Head of caudate nucleus (tissue), 42 donors: Measurements from ENCODE around the gene DRGX.

Experiments
- DNase-seq, 42 donors: peaks; one replicate each; pipeline versions ENCODE4 v3.0.0 to v3.0.0-alpha.2; 2020 to 2021; ENCODE audit warnings: mixed read lengths in 7 of 42
- intact Hi-C: fragments of 100-400 bp; cut with DNase I; formaldehyde crosslinking; loops from one replicate; pipeline ENCODE4 v1.15.0; 2022

DRGX gene

DNA sequence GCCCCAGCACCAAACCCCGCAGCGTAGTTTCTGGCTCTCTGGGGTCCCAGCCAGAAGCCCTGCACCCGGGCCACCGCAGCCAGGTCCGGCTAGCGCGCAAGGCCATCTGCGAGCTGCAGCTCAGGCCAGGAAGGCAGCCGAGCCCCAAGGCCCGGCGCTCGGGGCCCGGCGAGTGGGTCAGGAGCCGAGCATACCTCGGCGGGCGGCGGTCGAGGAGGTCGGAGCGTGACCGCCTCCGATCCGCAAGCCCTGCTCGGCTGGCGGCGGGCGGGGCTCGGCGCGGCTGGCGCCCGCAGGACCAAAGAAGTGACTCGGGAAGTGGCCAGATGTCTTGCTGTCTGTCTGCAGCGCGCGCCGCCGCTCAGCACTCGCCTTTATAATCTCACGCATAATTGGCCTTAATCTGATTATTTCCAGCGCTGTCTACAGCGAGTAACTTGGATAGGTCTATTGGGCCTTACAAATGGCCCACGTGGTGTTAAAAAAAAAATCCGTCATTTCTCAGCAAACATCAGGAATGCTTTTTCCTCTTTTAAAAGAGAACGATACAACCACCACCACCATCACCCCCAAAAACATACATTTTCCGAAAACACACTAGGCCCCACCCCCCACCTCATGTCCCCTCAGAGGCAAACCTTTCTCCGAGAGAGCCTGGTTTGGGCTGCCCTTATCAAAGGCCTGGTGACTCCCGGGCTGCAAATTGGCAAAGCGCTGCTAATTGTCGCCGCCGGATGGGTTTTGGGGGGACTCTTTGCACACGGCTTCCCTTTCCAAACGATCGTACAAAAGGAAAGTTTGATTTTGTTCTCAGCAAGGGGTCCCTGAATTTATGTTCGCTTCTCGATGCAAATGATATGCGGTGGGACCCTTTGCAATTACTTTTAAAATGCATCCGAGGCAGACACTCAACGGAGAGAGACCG lies at the start of gene DRGX:
Gene DRGX, minus strand, starts transcription at position 349 of the 925 bp plus-strand sequence. CDS start 649 bp downstream, outside the sequence.
- intact Hi-C loops: no loop called here
- DNase-seq: peak in 2 of 42 donors; percentile 13 to 40

DNA sequence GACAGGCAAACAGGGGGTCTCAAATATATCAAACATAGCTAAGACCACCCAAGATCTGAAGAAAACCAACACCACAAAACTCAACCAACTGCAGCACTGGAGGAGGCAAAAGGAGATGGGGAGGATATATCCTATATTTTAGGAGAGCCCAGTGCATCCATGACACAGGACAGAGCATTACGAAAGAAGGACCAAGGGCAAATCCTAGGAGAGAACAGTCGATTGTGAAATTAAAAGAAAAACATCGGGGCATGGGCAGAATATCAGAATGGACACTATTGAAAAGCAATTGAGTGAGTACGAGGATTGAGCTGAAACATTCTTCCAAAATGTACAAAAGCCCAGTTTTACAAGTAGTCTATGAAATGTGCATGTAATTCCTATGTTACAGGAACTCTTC lies 48.5 kb upstream of the DRGX start:
- DNase-seq: no peak
- intact Hi-C loops: no loop called here

DNA sequence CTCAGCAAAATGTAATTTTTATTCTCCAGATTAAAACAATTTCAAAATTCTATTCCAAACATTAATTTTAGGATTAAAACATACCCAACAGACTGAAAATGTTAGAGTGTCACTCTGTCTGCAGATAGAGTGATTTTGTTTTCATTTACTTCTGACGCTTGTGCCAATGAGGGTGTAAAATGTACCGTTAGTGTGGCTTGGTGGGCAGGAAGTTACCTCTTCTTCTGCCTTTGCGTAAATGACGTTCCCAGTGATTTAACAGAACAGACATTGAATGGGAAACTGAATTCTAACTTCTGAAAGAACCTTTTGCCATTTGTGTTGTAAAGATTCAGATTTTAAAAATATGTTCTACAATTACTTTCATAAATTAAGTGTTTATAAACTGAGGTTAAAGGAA lies 47.0 kb upstream of the DRGX start:
- intact Hi-C loops: no loop called here
- no peak for DNase-seq

DNA sequence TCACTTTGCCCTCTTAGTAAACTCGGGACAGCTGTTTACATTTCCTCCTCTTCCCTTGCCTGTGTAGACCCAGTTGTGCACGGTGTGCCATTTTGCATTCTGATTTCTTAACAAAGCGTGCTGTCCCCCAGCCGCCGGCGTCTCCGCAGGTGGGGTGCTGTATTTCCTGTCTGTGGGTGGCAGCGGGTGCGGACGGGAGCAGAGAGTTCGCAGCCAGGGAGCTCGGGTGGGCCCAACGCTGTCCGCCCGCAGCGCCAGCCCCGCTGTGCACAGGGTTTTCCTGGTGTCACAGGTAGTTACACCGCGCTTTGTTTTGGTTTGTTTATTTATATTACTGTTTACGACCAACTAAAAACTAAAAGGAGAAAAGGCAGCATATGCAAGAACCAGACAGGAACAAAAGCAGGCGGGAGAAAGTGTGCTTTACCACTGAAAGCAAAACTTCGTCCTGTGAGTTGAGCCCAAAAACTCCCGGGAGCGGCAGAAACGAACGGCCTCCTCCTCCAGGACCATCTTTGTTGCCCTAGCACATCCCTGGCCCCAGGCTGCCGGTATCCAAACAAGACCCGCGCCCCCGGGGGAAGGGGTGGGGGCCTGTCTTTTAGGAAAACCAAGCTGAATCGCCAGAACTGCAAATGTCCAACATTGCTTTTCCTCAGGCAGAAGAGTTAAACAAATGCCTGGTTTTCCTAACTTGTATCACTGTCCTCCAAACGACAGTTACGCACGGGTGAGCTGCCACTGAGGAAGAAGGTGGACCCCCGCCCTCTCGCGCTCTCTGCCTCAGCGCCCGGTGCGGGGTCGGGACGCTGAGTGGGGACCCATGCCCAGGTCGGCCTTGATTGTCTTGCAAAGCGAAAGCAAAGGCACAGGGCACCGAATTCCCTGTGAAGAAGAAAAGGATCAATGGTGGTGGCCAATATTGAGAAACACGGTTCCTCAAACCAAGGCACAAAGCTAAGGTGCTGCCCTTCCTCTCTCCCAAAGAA lies 45.9 kb upstream of the DRGX start:
- intact Hi-C loops: no loop called here
- no peak for DNase-seq

DNA sequence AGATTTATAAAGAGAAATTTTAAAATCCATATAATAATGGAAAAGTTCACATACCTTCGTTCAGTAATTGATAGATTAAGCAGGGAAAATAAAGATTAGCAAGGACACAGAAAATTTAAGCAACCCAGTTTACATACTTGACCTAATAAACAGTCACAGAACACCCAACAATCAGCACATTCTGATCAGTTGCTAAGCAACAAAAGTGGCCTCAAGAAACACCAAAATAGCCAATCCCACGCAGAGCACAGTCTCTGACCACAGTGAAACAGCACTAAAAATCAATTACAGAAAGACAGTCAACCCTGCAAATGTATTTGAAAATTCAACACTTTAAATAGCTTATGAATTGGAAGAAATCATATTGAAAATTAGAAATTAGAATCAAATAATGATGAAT lies 39.3 kb upstream of the DRGX start:
- intact Hi-C loops: no loop called here
- DNase-seq: no peak

DNA sequence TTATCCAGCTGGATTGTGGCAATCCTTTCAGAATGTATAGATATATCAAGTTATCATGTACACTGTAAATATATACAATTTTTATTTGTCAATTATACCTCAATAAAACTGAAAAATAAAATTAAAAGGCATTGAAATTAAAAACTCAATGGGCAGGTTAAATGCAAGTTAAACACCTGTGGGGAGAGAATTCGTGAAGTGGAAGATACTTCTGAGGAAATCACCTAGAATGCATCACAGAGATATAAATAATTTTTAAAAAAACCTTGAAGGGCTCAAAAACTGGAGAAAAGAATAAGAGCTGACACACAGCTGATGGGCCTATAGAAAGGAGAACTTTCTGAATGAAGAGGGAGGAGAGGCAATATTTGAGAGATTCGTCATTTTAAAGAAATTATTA lies 37.2 kb upstream of the DRGX start:
- intact Hi-C loops: no loop called here
- DNase-seq: no peak

DNA sequence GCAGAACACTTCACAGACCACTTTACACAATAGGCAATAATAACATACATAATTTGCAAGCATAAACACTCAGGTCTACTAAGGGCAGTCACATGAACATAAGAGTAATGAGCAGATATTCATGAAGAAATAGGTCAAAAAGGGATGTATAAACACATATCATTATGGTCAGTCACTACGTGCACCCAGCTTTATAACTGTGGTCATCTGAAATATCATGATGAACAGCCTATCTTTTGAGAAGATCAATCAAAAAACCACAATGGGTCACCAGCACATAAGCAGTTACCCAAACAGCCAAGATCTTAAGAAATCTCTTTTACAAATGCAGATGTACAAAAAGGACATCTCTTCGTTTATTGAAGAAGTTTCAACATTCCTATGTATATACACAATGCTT lies 35.5 kb upstream of the DRGX start:
- intact Hi-C loops: no loop called here

DNA sequence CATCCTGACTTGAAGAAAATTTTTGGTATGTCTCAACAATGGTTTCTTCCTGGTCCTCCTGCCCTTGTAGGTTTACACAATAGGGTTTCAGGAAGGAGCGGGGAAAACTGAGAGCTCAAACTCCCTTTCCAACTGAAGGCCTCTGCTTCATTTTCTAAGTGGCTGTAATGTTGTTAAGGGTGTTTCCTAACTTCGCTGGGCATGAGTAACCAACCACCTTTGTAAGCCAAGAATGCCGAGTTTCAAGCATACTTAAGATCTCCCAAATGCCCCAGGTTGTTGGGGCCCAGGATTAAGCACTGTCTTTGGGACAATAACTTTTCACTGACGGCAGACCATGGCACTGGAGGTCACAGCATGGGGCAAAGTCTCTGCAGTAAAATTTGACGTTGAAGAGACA lies 33.6 kb upstream of the DRGX start:
- no peak for DNase-seq
- intact Hi-C loops: no loop called here

More for the DNA sequence above, 35.5 kb upstream of the DRGX start:
- DNase-seq: no peak

DNA sequence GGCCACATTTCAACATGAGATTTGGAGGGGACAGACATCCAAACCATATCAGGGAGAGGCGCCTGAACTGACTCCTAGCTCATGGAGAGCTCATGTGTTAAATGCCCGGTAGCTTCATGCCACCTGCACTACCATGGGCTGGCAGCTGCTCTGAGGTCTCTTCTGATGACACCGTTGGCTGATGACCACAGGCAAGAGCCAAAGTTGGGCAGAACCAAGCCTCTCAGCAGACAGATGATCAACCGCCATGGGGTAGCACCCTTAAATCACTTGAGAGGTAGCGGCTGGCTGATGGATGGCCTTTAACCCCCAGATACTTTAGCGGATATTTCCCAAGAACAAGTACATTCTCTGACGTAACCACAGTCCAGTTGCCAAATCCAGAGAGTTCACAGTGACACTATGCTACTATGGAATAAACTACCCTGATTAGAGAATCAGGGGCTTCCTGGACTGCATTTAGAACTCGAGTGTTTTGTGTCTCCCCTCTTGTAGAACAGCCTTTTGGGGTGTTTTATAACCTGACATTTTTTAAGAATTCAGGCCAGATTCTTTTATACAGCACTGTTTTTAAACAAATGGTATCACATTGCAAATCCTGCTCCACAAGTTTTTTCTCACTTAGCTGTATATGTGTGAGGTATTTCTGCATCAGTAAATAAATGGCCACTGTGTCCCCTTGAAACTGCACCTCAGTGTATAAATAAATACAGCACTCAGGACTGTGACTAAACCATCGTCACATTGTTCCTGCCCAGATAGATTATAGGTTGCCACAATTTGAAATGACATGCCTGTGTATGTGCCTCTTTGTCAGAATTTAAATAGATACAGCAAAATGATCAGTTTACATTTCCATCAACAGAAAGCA lies 30.8 kb upstream of the DRGX start:
- no peak for DNase-seq
- intact Hi-C loops: no loop called here

DNA sequence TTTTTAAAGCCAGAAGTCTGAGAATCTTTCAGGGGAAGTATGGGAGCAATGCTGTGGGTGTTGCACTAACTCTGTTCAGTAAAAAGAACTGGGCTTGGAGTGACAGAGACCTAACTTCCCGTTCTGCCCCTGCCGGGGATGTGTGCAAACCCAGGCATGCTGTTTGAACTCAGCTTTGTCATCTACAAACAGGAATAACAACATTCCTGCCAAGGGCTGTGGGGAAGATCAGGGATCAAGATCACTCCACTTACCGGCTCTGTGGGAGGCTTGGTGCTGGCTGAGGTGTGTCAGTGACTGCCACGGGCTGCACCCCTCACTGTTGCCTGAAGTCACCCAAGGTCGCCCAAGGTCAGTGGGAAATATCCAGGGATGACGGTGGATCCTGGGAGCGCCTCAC lies 23.1 kb upstream of the DRGX start:
- DNase-seq: peak in 1 of 42 donors; percentile 28
- intact Hi-C loops: no loop called here

DNA sequence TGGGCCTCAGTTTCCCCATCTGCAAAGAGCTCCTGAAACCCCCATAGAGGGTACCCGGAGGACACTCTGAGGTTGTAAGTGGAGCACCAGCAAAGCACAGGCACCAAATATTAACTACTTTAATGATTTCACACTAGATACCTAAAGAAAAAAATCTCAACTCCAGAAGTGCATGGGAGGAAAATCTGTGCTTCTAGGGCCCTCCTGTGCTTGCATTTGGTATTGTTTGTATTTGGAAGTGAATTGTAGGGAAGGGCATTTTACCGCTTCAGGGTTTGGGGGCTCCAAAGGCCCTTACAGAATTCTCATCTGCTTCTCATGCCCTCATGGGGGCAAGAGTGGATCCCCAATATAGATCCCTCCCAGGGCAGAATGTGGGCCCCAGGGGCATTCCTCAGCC lies 22.4 kb upstream of the DRGX start:
- intact Hi-C loops: no loop called here
- DNase-seq: peak in 1 of 42 donors; percentile 14

DNA sequence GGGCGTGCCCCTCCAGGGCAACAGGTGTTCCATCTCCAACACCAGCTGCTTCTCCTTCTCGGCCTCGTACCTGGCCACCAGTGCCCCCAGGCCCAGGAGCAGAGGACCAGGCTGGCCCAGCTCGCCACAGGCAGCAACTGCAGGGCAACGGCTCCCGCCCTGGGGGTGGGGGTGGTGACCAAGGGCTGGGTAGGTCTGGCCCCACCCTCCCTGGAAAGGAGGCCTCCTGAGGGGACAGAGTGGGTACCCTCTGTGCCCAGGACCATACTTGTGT lies 22.1 kb upstream of the DRGX start:
- intact Hi-C loops: no loop called here
- DNase-seq: peak in 2 of 42 donors; percentile 20 to 21

DNA sequence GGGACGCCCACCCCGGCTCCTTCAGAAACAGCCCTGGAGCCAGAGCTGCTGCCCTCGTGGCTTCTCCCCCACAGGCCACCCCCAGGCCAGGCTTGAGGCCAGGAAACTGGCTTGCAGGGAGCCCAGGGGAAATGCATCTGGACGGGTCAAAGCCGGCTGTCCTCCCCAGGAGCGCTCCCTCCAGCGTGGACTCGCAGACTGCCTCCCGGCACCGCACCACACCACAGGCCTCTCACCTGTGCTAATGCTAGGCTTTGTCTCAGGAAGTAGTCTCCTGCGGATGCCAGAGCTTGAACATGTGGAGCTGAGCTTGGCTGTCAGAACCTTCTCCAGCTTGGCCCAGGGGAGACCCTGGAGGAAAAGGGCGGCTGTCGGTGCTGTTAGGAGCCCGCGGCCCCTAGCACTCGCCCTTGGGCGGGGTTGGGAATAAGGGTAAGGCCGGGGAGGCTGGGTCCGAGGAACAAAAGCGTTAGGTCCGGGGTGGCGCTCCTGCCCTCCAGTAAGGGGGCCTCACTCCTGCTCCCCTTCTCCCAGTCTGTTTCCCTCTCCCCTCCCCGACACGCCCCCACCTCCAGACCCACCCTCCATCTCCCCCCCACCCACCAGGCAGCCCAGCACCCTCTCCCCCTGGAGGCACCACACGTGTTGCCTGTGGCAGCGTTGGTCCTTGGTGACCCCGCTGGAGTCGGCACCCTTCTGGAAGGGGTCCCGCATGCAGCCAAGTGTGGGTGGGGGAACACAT lies 21.6 kb upstream of the DRGX start:
- intact Hi-C loops: no loop called here
- peak in 2 of 42 donors; percentile 24 to 27 for DNase-seq

DNA sequence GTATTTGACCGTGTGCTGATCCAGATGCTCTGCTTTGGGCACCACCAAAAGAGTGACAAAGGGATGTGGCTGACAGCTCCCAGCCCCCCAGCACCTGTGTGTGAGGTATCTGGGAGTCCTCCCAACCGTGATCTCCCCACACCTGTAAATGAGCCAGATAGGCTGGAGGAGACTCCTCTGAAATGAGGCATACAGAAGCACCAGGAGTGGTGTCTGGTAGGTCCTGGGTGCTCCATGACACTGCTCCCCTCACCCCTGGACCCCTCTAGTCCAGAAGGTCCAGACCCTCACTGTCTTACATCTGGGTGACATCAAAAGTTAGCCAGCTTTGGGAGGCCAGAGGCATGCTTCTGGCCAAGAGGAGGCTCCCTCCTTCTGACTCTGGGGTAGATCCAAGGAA lies 20.0 kb upstream of the DRGX start:
- peak in 1 of 42 donors; percentile 28 for DNase-seq
- intact Hi-C loops: no loop called here

DNA sequence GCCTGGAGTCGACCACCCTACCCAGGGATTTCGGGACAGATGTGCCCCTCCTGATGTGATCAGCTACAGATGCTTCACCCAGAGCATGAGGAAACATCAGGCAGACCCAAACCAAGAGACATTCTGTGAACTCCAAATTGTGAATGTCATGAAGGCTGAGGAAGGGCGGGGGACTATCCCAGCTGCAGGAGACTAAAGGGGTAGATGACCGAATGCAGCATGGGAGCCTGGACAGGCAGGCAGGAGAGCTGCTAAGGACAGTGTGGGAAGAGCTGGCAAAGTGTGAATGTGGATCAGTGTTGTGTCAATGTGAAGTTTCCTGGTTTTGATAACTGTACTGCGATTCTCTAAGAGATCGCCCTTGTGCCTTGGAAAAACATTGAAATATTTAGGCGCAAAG lies 19.2 kb upstream of the DRGX start:
- intact Hi-C loops: no loop called here
- DNase-seq: peak in 1 of 42 donors; percentile 14

DNA sequence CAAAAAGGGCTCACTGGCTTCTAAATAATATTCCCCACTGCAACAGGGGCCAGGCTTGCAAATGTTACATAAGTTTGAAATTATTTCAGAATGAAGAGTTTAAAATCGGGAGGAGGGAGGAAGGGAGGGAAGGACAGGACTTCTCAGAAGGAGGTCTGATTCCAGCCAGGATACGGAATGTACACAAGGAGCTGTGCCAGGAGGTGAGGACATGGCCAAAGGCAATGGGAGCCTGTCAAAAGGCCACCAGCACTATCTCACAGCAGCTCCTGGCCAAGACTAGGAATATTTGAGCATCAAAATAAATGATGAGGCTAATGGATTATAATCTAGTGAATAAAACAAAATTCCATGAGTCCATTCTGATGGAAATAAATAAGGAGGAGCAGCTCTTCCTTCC lies 18.6 kb upstream of the DRGX start:
- intact Hi-C loops: no loop called here
- no peak for DNase-seq

DNA sequence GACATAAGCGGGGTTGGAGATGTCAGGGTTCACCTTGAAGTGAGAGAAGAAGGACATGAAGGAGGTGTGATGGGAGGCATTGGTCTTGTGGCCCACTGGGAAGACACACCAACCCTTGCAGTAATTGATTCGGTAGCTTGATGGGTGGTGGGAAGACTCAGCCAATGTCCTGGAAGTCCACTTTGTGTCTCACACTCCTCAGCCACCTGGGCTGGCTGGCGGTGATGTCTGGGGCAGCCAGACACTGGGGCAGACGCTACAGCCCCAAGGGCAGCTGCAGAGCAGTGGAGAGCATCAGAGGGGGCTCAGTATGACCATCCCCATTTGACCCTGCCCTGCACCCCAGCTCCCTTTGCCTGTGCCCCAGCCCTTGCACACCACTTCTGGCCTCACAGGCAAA lies 16.7 kb upstream of the DRGX start:
- intact Hi-C loops: no loop called here
- peak in 1 of 42 donors; percentile 18 for DNase-seq

DNA sequence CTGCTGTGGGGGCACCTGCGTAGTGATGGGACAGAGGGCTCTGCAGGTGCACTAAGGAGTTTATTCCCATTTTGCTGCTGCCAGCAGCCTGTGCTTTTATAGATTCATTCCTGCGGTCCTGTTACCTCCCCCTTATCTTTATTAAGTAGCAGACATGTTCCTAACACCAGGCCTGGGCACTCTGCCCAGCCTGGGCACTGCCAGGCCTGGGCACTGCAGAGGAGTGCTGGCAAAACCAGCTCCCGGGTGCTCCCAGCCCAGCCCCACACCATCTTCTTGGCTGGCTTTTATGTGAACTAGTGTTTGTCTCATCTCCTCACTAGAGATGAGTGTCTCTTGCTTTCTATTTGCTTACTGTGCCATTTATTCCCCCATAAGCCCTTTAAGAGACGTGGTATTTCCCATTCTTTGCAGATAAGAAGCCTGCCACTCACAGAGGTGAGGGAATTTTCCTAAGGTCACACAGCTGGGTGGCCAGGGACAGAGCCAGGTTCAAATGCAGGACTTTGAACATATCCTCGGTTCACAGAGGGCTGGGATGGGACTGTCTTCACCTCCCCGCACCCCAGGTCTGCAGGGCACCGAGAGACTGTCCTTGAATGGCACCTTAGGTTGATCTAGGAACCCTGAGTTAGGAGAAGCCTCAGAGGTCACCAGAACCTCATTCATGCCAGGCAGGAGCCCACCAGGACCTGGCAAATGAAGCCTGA lies 14.6 kb upstream of the DRGX start:
- intact Hi-C loops: no loop called here
- DNase-seq: peak in 2 of 42 donors; percentile 20 to 22
